Measurements from ENCODE around the gene DPH5. TPM values are rescaled to one million over a fixed set of nuclear protein-coding genes. Genes with fewer than 3 reads are reported as not detected.
A peak's percentile ranks its signal among the peaks of the same experiment; 100 is the strongest.

DPH5 gene
- total RNA-seq, 3 donors from 2014 or later, result 15.4 to 23.1 (median 22.3) TPM

DNA sequence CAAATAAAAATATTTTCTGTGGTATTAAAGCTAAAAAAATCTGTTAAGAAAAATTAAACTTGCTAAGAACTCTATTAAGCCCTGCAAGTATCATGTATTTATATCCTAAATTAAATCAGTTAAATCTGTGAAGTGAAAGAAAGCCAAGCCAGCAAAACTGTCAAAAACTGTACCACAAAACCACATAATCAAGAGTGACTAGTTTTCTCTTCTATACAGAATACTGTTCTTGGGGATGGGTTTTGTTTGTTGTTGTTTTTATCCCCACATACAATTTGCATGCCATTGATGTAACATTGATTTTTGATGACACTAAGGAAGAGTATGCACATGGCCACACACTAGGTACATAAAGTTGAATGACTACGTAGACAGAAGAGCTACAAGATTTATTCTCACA is 20.4 kb downstream of the DPH5 start:
- Histone ChIP-seq H3K4me3 (no peak overlapping the region), H3K9me3 (no peaks in the 10 kb centered on the region), H3K36me3 (ENCODE audit: low read depth) (no peaks in the 10 kb centered on the region), H3K4me1 (ENCODE audit: low read depth) (peaks cover 3% of the 10 kb centered on the region)
- no peak for DNase-seq
- TF ChIP-seq, protein P1, sequence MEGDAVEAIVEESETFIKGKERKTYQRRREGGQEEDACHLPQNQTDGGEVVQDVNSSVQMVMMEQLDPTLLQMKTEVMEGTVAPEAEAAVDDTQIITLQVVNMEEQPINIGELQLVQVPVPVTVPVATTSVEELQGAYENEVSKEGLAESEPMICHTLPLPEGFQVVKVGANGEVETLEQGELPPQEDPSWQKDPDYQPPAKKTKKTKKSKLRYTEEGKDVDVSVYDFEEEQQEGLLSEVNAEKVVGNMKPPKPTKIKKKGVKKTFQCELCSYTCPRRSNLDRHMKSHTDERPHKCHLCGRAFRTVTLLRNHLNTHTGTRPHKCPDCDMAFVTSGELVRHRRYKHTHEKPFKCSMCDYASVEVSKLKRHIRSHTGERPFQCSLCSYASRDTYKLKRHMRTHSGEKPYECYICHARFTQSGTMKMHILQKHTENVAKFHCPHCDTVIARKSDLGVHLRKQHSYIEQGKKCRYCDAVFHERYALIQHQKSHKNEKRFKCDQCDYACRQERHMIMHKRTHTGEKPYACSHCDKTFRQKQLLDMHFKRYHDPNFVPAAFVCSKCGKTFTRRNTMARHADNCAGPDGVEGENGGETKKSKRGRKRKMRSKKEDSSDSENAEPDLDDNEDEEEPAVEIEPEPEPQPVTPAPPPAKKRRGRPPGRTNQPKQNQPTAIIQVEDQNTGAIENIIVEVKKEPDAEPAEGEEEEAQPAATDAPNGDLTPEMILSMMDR (IDR thresholded peaks at IDR 0.05), result no peak
- ATAC-seq, result no peak
- intact Hi-C loops (cut with DNase I, micrococcal nuclease), result no loop called here

DNA sequence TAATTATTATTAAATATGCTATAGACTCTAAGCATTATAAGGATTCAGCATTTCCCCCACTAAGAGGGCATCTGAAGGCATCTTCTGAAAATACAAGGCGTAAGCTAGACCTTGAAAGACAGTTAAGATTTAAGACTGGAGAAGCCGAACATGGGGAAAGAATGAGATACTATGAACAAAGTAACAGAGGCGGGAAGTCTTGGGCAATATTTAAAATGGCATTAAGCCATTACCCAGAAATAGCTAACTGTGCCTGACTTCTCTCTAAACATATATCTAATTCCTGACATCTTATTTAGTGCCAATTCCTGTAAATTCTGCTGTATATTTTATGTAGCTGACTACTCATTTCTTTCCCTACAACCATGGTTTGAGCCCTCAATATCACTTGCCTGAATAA is 20.9 kb downstream of the DPH5 start:
- DNase-seq (no peak), ATAC-seq (no peak)
- Histone ChIP-seq H3K4me3 (no peak overlapping the region), H3K36me3 (ENCODE audit: low read depth) (no peaks in the 10 kb centered on the region), H3K4me1 (ENCODE audit: low read depth) (peaks cover 3% of the 10 kb centered on the region), H3K9me3 (no peaks in the 10 kb centered on the region)
- TF ChIP-seq, protein P1 (IDR thresholded peaks at IDR 0.05), result no peak
- intact Hi-C loops (cut with DNase I, micrococcal nuclease), result no loop called here

- DNase-seq, result no peak
- TF ChIP-seq, protein P1 (IDR thresholded peaks at IDR 0.05), result no peak
- Histone ChIP-seq H3K4me3 (no peak overlapping the region), H3K36me3 (ENCODE audit: low read depth) (no peaks in the 10 kb centered on the region), H3K4me1 (ENCODE audit: low read depth) (peaks cover 3% of the 10 kb centered on the region), H3K9me3 (no peaks in the 10 kb centered on the region)
- ATAC-seq, result peak; percentile 83
- intact Hi-C loops (cut with DNase I, micrococcal nuclease), result no loop called here
Observed at GRCh38 chr1:101004061-101004460, 21.5 kb downstream of the DPH5 start.

- no peak overlapping the region for H3K4me3 ChIP-seq
- DNase-seq (no peak), ATAC-seq (no peak)
Observed at GRCh38 chr1:101003012-101003650, 22.5 kb downstream of the DPH5 start.

GRCh38 chr1:101002551-101002950 is 23.0 kb downstream of the DPH5 start:
- peak; percentile 26 for ATAC-seq
- no peak for DNase-seq

More at GRCh38 chr1:101003012-101003650, 22.5 kb downstream of the DPH5 start:
- TF ChIP-seq, protein P1 (IDR thresholded peaks at IDR 0.05), result no peak
- intact Hi-C loops (cut with DNase I, micrococcal nuclease), result no loop called here
- H3K9me3 ChIP-seq, result no peaks in the 10 kb centered on the region
- peaks cover 3% of the 10 kb centered on the region for H3K4me1 ChIP-seq (ENCODE audit: low read depth)
- no peaks in the 10 kb centered on the region for H3K36me3 ChIP-seq (ENCODE audit: low read depth)

More at GRCh38 chr1:101002551-101002950, 23.0 kb downstream of the DPH5 start:
- intact Hi-C loops (cut with DNase I, micrococcal nuclease), result no loop called here
- no peaks in the 10 kb centered on the region for H3K9me3 ChIP-seq
- H3K4me1 ChIP-seq (ENCODE audit: low read depth), result peaks cover 3% of the 10 kb centered on the region
- H3K4me3 ChIP-seq, result no peak overlapping the region
- TF ChIP-seq, protein P1 (IDR thresholded peaks at IDR 0.05), result no peak
- no peaks in the 10 kb centered on the region for H3K36me3 ChIP-seq (ENCODE audit: low read depth)

All from mucosa of descending colon (tissue), 3 donors.